Endothelial cell of umbilical vein (primary cell): Measurements from ENCODE around the gene GNPTAB. TPM values are rescaled to one million over a fixed set of nuclear protein-coding genes. Genes with fewer than 3 reads are reported as not detected.

Source experiments
- BruUV-seq: library from RNA; stranded (reverse); fragments of 400-500 nt; replicated peaks from 2 replicates; lab custom pipeline; 2021; lab: Mats Ljungman, UMichigan
- CTCF ChIA-PET: fragments of 300-600, 350-600 bp; sonication (Branson Sonifier 250); formaldehyde crosslinking; loops from one replicate; lab custom pipeline; 2021; ENCODE audit warnings: antibody characterized with exemption, inconsistent platforms; lab: Charles Lee
- POLR2A ChIA-PET: fragments of 300-600, 350-600 bp; sonication (Branson Sonifier 250); formaldehyde crosslinking; loops from one replicate; lab custom pipeline; 2021; ENCODE audit warnings: antibody characterized with exemption, inconsistent platforms; lab: Charles Lee
- DNase-seq: peaks from one replicate; pipeline ENCODE4 v3.0.0-alpha.2; 2011; ENCODE audit warnings: low read depth, low spot score
- FAIRE-seq: peaks from 2 replicates; lab custom pipeline; 2011; peaks lifted over from hg19 to GRCh38; lab: Jason Lieb, UNC
- H2AFZ ChIP-seq: 2 replicates; pipeline ENCODE4 v1.6.0; 2012; ENCODE audit warnings: low read depth, low read length, control low read depth, inconsistent platforms
- H3K27ac ChIP-seq: 2 replicates; pipeline ENCODE4 v1.5.1; 2011; ENCODE audit warnings: low read depth, mild to moderate bottlenecking, control low read depth, low read length, moderate library complexity; ENCODE audit not compliant: insufficient read depth
- H3K27me3 ChIP-seq, 2 experiments: 2 replicates each; pipeline versions ENCODE4 v1.6.0 to v1.6.1; 2011; ENCODE audit warnings: low read length in 2 of 2, mixed read lengths in 1 of 2; ENCODE audit not compliant: control insufficient read depth in 2 of 2, insufficient read depth in 2 of 2
- H3K36me3 ChIP-seq, 2 experiments: 2 replicates in 1 of 2; 3 replicates in 1 of 2; pipeline ENCODE4 v1.5.1; 2011; ENCODE audit warnings: low read length in 2 of 2, mild to moderate bottlenecking in 1 of 2, moderate library complexity in 1 of 2; ENCODE audit not compliant: control insufficient read depth in 2 of 2, insufficient read depth in 2 of 2; ENCODE audit errors: extremely low read depth in 1 of 2
- H3K4me1 ChIP-seq: 3 replicates; pipeline ENCODE4 v1.5.1; 2011; ENCODE audit warnings: mild to moderate bottlenecking, low read length; ENCODE audit not compliant: control insufficient read depth, insufficient read depth; ENCODE audit errors: extremely low read depth
- H3K4me2 ChIP-seq: 2 replicates; pipeline ENCODE4 v1.6.1; 2011; ENCODE audit warnings: low read length, control low read depth, mixed read lengths; ENCODE audit not compliant: insufficient read depth
- H3K4me3 ChIP-seq, 3 experiments: fragments of 200-600 bp in 1 of 3; sonication (generic), shearing (Covaris generic) in 1 of 3; replicated peaks in 1 of 3; 2 replicates each; pipeline ENCODE4 v1.5.1; 2011 to 2016; ENCODE audit warnings: control low read depth in 3 of 3, low read length in 3 of 3, mild to moderate bottlenecking in 2 of 3, inconsistent platforms in 1 of 3, low read depth in 1 of 3, moderate library complexity in 1 of 3; ENCODE audit not compliant: insufficient read depth in 1 of 3
- H3K79me2 ChIP-seq: 2 replicates; pipeline ENCODE4 v1.6.0; 2012; ENCODE audit warnings: low read length, inconsistent platforms; ENCODE audit not compliant: control insufficient read depth, insufficient read depth
- H3K9ac ChIP-seq: replicated peaks from 2 replicates; pipeline ENCODE3; 2011; ENCODE audit warnings: low read length, control low read depth; ENCODE audit not compliant: insufficient read depth; ENCODE audit errors: extremely low read depth
- H3K9me1 ChIP-seq: replicated peaks from 3 replicates; pipeline ENCODE4 v1.6.0; 2011; ENCODE audit warnings: mild to moderate bottlenecking, low read length; ENCODE audit not compliant: control insufficient read depth, insufficient read depth; ENCODE audit errors: extremely low read depth
- H3K9me3 ChIP-seq: replicated peaks from 2 replicates; pipeline ENCODE4 v1.5.1; 2012; ENCODE audit warnings: low read length, inconsistent platforms; ENCODE audit not compliant: control insufficient read depth, insufficient read depth
- H4K20me1 ChIP-seq: replicated peaks from 2 replicates; pipeline ENCODE3; 2011; ENCODE audit warnings: mild to moderate bottlenecking, low read length; ENCODE audit not compliant: control insufficient read depth, insufficient read depth; ENCODE audit errors: extremely low read depth
- EZH2 ChIP-seq: IDR thresholded peaks from 2 replicates; pipeline ENCODE4 v1.6.1; 2012; ENCODE audit warnings: borderline replicate concordance, low read depth, mild to moderate bottlenecking, moderate library complexity, low read length, inconsistent platforms; ENCODE audit not compliant: severe bottlenecking
- FOS ChIP-seq: IDR thresholded peaks from 2 replicates; pipeline ENCODE4 v1.6.1; 2011; ENCODE audit warnings: mild to moderate bottlenecking, low read length, moderate library complexity, borderline replicate concordance; ENCODE audit not compliant: insufficient read depth
- GATA2 ChIP-seq: IDR thresholded peaks from 2 replicates; pipeline ENCODE4 v1.7.0; 2011; ENCODE audit warnings: low read depth, mild to moderate bottlenecking, moderate library complexity, mixed read lengths, low read length; ENCODE audit not compliant: insufficient read length, insufficient read depth
- JUN ChIP-seq: IDR thresholded peaks from 2 replicates; pipeline ENCODE4 v1.6.1; 2011; ENCODE audit warnings: borderline replicate concordance, low read depth; ENCODE audit not compliant: insufficient read length, insufficient read depth
- MYC ChIP-seq: IDR thresholded peaks from one replicate; pipeline ENCODE4 v1.6.1; 2011; ENCODE audit warnings: mild to moderate bottlenecking, low read depth, low read length
- POLR2A ChIP-seq: IDR thresholded peaks from 2 replicates; pipeline ENCODE4 v1.6.1; 2012; ENCODE audit warnings: low read depth, mild to moderate bottlenecking, control low read depth, low read length
- POLR2AphosphoS5 ChIP-seq: IDR thresholded peaks from 2 replicates; pipeline ENCODE4 v1.6.1; 2012; ENCODE audit warnings: low read depth, mild to moderate bottlenecking, control low read depth, low read length, moderate library complexity; ENCODE audit not compliant: insufficient read depth
- dilution Hi-C: fragments of 300-500 bp; cut with MboI; formaldehyde crosslinking; loops from one replicate; pipeline ENCODE4 v1.15.0; 2019; ENCODE audit warnings: low sequenced_read_pairs; ENCODE audit not compliant: extremely low pct_ligation_motif_present
- intact Hi-C: fragments of 100-400 bp; cut with micrococcal nuclease; formaldehyde crosslinking; loops from one replicate; pipeline ENCODE4 v1.10.0; 2022
- polyA plus RNA-seq, 4 experiments: library from polyadenylated mRNA; depleted of rRNA in 3 of 4; stranded (reverse) in 3 of 4; unstranded in 1 of 4; fragments of >200 nt; gene quantifications; 2 replicates each; pipeline versions ENCODE4 v1.2.1 to v1.2.3, GENCODE V29; 2011 to 2012; ENCODE audit warnings: missing spikeins in 1 of 4
- total RNA-seq: library from RNA; stranded (reverse); gene quantifications from 2 replicates; pipeline ENCODE4 v1.2.3, GENCODE V29; 2021
- TF ChIP-seq, protein P1 (sequence below), 2 donors: IDR thresholded peaks; 1 replicate in 1 of 2; 2 replicates in 1 of 2; pipeline ENCODE4 v1.5.1; 2011; ENCODE audit warnings: low read length in 2 of 2, mild to moderate bottlenecking in 2 of 2, moderate library complexity in 2 of 2, control low read depth in 1 of 2, inconsistent platforms in 1 of 2, low read depth in 1 of 2; ENCODE audit not compliant: insufficient read depth in 1 of 2; ENCODE audit errors: extremely low read depth in 1 of 2
- TF ChIP-seq, protein P2 (sequence below): IDR thresholded peaks from 2 replicates; pipeline ENCODE4 v1.6.1; 2011; ENCODE audit not compliant: insufficient read depth, insufficient read length

Gene GNPTAB
- total and polyA plus RNA-seq, 2 donors (not counting 3 experiments of a cell fraction or from before 2014, with no cell fraction given), result 15.6 to 39.5 TPM

GRCh38 chr12:101738920-101739665, 91.7 kb downstream of the GNPTAB start, which contains the start of gene SYCP3:
TSS of gene SYCP3 (minus strand) at chr12:101739462. CDS start at chr12:101737935, 1,527 bp downstream.
- Histone ChIP-seq H3K4me2 (no peak within 1 kb of the TSS), H2AFZ (no peak within 1 kb of the TSS), H3K27me3 (no peaks in the 10 kb centered on the region), H3K79me2 (no peaks in the 10 kb centered on the region), H3K4me3 (no peak within 1 kb of the TSS), H3K36me3 (peaks cover 0 to 5% of the 10 kb centered on the region in 2 experiments), H3K9ac (no peak within 1 kb of the TSS), H3K9me3 (no peaks in the 10 kb centered on the region), H3K27ac (no peak within 1 kb of the TSS), H3K4me1 (no peaks in the 10 kb centered on the region), H4K20me1 (no peaks in the 10 kb centered on the region), H3K9me1 (no peaks in the 10 kb centered on the region)
- dilution Hi-C loops (no loop called here), intact Hi-C loops (no loop called here)
- POLR2A ChIA-PET, result no interaction called here
- CTCF ChIA-PET, result interaction anchor here (1.3 kb wide), 1 partner anchor 11 kb away, joined by 3 read pairs; no protein-coding TSS in a partner anchor
- DNase-seq (no peak), FAIRE-seq (no peak)
- BruUV-seq, result no TSS peak
- no peak for TF ChIP-seq JUN
- TF ChIP-seq EZH2, result no peak
- TF ChIP-seq, protein P1, sequence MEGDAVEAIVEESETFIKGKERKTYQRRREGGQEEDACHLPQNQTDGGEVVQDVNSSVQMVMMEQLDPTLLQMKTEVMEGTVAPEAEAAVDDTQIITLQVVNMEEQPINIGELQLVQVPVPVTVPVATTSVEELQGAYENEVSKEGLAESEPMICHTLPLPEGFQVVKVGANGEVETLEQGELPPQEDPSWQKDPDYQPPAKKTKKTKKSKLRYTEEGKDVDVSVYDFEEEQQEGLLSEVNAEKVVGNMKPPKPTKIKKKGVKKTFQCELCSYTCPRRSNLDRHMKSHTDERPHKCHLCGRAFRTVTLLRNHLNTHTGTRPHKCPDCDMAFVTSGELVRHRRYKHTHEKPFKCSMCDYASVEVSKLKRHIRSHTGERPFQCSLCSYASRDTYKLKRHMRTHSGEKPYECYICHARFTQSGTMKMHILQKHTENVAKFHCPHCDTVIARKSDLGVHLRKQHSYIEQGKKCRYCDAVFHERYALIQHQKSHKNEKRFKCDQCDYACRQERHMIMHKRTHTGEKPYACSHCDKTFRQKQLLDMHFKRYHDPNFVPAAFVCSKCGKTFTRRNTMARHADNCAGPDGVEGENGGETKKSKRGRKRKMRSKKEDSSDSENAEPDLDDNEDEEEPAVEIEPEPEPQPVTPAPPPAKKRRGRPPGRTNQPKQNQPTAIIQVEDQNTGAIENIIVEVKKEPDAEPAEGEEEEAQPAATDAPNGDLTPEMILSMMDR (IDR thresholded peaks at IDR 0.05; ENCODE audit: extremely low read depth in 1 of 2, insufficient read depth in 1 of 2, low read depth in 1 of 2, low read length in 2 of 2), result no peak
- TF ChIP-seq MYC, result no peak
- no peak for TF ChIP-seq POLR2A
- TF ChIP-seq POLR2AphosphoS5, result no peak
- no peak for TF ChIP-seq FOS
- no peak for TF ChIP-seq GATA2
- TF ChIP-seq, protein P2, sequence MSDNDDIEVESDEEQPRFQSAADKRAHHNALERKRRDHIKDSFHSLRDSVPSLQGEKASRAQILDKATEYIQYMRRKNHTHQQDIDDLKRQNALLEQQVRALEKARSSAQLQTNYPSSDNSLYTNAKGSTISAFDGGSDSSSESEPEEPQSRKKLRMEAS, result no peak
